Stimulated activated naive CD8-positive, alpha-beta T cell treated with anti-CD3 and anti-CD28 coated beads, Interleukin-15, Interleukin-2, amounts not matched to agents 100 ng/mL and 50 ng/mL, for 24 hours (primary cell): ENCODE results near the gene RPS3.

ENCODE experiments used
- H3K27ac Mint-ChIP-seq: one replicate; pipeline ENCODE4 v1.8.0; 2021; ENCODE audit warnings: mild to moderate bottlenecking, mixed read lengths
- H3K27me3 Mint-ChIP-seq: one replicate; pipeline ENCODE4 v1.8.0; 2021; ENCODE audit warnings: mixed read lengths
- H3K36me3 Mint-ChIP-seq: one replicate; pipeline ENCODE4 v1.8.0; 2021; ENCODE audit warnings: low read depth, mixed read lengths
- H3K4me1 Mint-ChIP-seq: one replicate; pipeline ENCODE4 v1.8.0; 2021; ENCODE audit warnings: low read depth, mixed read lengths
- H3K4me3 Mint-ChIP-seq: one replicate; pipeline ENCODE4 v1.8.0; 2021; ENCODE audit warnings: mild to moderate bottlenecking, mixed read lengths
- H3K9me3 Mint-ChIP-seq: one replicate; pipeline ENCODE4 v1.8.0; 2021; ENCODE audit warnings: mixed read lengths

Gene RPS3

DNA sequence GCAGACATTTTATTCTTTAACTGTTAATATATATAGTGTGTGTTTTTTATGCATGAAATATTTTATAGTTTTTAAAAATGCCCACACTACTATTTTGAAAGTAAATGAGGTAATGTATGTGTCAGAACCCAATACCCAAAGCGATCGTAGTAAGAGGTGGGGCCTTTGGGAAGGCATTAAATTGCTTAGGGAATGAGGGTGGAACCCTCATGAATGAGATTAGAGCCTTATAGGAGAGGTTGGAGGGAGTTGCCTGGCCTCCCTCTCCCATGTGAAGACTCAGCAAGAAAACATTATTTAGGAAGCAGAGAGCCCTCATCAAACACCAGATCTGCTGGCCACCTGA lies 22.6 kb downstream of the RPS3 start:
- peaks cover 11% of the 10 kb centered on the region for H3K36me3 Mint-ChIP-seq
- H3K27me3 Mint-ChIP-seq, result no peaks in the 10 kb centered on the region
- peak overlapping the region; percentile 10 for H3K27ac Mint-ChIP-seq
- no peaks in the 10 kb centered on the region for H3K9me3 Mint-ChIP-seq
- H3K4me3 Mint-ChIP-seq, result no peak overlapping the region
- H3K4me1 Mint-ChIP-seq, result no peaks in the 10 kb centered on the region

GRCh38 chr11:75422248-75423231 lies 23.2 kb downstream of the RPS3 start:
- Mint-ChIP-seq H3K4me3 (no peak overlapping the region), H3K36me3 (peaks cover 8% of the 10 kb centered on the region)

DNA sequence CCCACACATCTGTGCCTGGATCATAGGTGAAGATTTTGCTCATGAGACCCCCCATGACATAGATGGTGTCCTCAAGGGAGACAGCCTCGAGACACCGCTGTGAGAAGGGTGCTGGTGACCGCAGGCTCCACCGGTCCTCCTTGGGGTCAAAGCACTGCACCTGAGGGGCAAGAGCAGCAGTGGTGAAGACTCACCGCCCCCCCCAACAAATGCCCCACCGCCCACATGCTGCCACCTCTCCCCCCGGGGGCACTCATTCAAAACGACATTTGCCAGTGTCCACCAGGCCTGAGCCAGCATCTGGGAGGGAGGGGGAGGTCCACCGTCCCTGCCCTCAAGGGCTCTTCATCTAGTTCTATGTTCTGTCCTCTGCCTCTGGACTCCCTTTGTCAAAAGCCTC lies 24.4 kb downstream of the RPS3 start:
- Mint-ChIP-seq H3K27ac (no peak overlapping the region), H3K9me3 (peaks cover 1% of the 10 kb centered on the region), H3K27me3 (peaks cover 10% of the 10 kb centered on the region), H3K4me1 (no peaks in the 10 kb centered on the region), H3K36me3 (peaks cover 8% of the 10 kb centered on the region), H3K4me3 (no peak overlapping the region)

More at GRCh38 chr11:75422248-75423231, 23.2 kb downstream of the RPS3 start:
- peaks cover 1% of the 10 kb centered on the region for H3K27me3 Mint-ChIP-seq
- H3K4me1 Mint-ChIP-seq, result no peaks in the 10 kb centered on the region
- H3K27ac Mint-ChIP-seq, result no peak overlapping the region
- H3K9me3 Mint-ChIP-seq, result no peaks in the 10 kb centered on the region

DNA sequence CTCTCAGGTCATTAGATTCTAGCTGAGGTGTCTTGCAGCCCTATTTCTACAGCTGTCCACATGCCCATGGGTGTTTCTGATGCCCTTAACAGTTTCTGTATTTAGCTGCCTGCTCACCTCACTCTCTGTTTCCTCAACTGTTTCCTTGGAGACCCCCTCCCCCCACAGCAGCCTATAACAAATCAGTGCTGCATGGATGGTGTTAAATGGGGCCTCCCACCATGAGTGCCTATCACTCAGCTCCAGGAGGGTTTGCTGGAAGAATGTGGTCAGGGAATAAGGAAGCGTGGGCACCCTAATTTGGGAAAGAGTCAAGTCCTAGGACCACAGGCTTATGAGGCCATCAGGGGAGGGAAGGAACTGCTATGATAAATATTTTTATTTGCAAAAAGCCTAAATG lies 25.1 kb downstream of the RPS3 start:
- H3K9me3 Mint-ChIP-seq, result peaks cover 8% of the 10 kb centered on the region
- peaks cover 15% of the 10 kb centered on the region for H3K36me3 Mint-ChIP-seq
- no peak overlapping the region for H3K27ac Mint-ChIP-seq
- peaks cover 17% of the 10 kb centered on the region for H3K27me3 Mint-ChIP-seq
- no peak overlapping the region for H3K4me3 Mint-ChIP-seq
- peaks cover 6% of the 10 kb centered on the region for H3K4me1 Mint-ChIP-seq

DNA sequence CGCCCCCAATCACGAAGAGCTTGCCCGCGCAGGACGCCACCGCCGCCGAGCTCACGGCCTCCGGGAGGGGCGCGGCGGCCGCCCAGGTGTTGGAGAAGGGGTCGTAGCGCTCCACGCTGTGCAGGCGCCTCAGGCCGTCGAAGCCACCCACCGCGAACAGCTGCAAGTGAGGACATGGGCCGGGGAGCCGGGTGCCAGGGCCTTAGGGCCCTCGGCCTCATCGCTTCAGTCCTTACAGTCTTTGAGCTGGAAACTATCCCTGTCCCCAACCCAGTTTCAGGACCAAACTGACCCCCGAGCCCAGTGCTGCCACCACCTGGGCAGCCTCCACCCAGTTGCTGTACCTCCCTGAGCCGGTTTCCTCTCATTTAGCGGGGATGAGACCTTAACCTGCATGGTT lies 26.1 kb downstream of the RPS3 start:
- H3K4me3 Mint-ChIP-seq, result no peak overlapping the region
- no peak overlapping the region for H3K27ac Mint-ChIP-seq
- H3K27me3 Mint-ChIP-seq, result peaks cover 19% of the 10 kb centered on the region
- peaks cover 9% of the 10 kb centered on the region for H3K9me3 Mint-ChIP-seq
- H3K36me3 Mint-ChIP-seq, result peaks cover 16% of the 10 kb centered on the region
- H3K4me1 Mint-ChIP-seq, result peaks cover 8% of the 10 kb centered on the region

DNA sequence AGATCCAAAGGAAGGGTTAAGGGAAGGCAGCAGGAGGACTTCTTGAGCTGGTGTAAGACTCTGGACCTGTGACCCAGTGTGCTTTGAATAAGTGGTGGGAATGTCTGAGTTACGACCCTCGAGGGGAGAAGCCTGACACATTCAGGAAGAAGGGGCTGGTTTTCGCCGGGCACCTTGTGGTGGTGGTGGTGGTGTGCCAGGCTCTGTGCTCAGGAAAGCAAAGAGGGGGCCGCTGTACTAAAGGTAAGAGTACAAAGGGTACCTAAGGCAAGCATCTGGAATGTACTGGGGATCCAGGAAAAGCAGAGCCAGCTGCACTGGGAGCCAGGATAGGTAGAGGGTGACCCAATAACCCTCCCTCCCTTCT lies 27.4 kb downstream of the RPS3 start:
- H3K36me3 Mint-ChIP-seq, result peaks cover 16% of the 10 kb centered on the region
- H3K4me3 Mint-ChIP-seq, result no peak overlapping the region
- H3K27ac Mint-ChIP-seq, result no peak overlapping the region
- peaks cover 32% of the 10 kb centered on the region for H3K27me3 Mint-ChIP-seq
- H3K9me3 Mint-ChIP-seq, result peaks cover 9% of the 10 kb centered on the region
- peaks cover 13% of the 10 kb centered on the region for H3K4me1 Mint-ChIP-seq

DNA sequence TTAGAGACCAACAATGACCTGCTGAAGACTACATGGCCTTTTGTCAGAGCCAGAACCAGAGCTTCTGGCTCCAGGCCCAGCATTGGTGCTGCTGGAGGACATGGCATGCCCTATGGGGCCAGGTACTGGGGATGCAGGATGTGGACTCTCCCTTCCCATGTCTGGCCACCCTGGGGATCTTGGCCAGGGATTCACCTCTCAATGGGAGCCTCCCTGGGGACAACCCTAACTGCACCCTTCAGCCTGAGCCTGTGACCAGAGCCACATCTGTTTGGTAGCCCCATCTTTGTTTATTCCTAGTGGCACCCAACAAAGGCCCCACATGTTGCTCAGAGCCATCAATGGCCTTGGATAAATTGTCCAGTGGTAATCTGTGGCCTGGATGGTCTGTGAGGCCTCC lies 27.9 kb downstream of the RPS3 start:
- peaks cover 36% of the 10 kb centered on the region for H3K27me3 Mint-ChIP-seq
- H3K9me3 Mint-ChIP-seq, result peaks cover 9% of the 10 kb centered on the region
- peaks cover 13% of the 10 kb centered on the region for H3K4me1 Mint-ChIP-seq
- no peak overlapping the region for H3K27ac Mint-ChIP-seq
- H3K36me3 Mint-ChIP-seq, result peaks cover 16% of the 10 kb centered on the region
- H3K4me3 Mint-ChIP-seq, result no peak overlapping the region

DNA sequence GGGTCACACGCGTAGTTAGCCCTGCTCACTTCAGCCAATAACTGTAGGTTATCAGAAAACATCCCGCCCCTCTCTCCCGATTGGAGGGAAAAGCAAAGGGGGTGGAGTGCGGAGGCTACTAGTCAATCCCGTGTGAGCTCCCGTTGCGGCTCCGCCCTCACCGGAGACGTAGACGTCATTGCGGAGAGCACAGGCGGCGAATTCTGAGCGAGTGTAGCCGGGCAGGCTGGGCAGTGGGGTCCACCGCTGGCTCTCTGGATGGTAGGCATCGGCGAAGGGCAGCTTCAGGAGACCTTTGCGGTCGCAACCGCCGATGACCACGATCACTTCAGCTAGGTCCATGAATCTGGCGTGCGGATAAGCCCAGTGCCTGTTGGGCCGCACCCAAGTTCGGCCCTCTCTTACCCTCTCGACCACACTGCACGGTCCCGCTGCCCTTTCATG lies 29.0 kb downstream of the RPS3 start:
- Mint-ChIP-seq H3K9me3 (peaks cover 9% of the 10 kb centered on the region), H3K27me3 (peaks cover 48% of the 10 kb centered on the region), H3K36me3 (peaks cover 8% of the 10 kb centered on the region), H3K27ac (no peak overlapping the region), H3K4me3 (peak overlapping the region; percentile 5), H3K4me1 (peaks cover 13% of the 10 kb centered on the region)

GRCh38 chr11:75428989-75429640 lies 29.8 kb downstream of the RPS3 start:
- Mint-ChIP-seq H3K36me3 (peaks cover 8% of the 10 kb centered on the region), H3K9me3 (peaks cover 9% of the 10 kb centered on the region), H3K4me1 (peaks cover 13% of the 10 kb centered on the region), H3K27ac (peak overlapping the region; percentile 68), H3K4me3 (peak overlapping the region; percentile 73), H3K27me3 (peaks cover 50% of the 10 kb centered on the region)

GRCh38 chr11:75429641-75429901 lies 30.3 kb downstream of the RPS3 start:
- H3K27ac Mint-ChIP-seq, result peak overlapping the region; percentile 68
- peaks cover 8% of the 10 kb centered on the region for H3K36me3 Mint-ChIP-seq
- H3K9me3 Mint-ChIP-seq, result peaks cover 9% of the 10 kb centered on the region
- H3K27me3 Mint-ChIP-seq, result peaks cover 50% of the 10 kb centered on the region
- peaks cover 13% of the 10 kb centered on the region for H3K4me1 Mint-ChIP-seq
- peak overlapping the region; percentile 73 for H3K4me3 Mint-ChIP-seq

GRCh38 chr11:75429902-75430713 lies 30.8 kb downstream of the RPS3 start:
- Mint-ChIP-seq H3K36me3 (peaks cover 8% of the 10 kb centered on the region), H3K27ac (peak overlapping the region; percentile 59), H3K4me3 (peak overlapping the region; percentile 74), H3K4me1 (peaks cover 13% of the 10 kb centered on the region), H3K27me3 (peaks cover 50% of the 10 kb centered on the region), H3K9me3 (peaks cover 9% of the 10 kb centered on the region)

GRCh38 chr11:75430714-75431532 lies 31.6 kb downstream of the RPS3 start:
- peak overlapping the region; percentile 74 for H3K4me3 Mint-ChIP-seq
- peaks cover 9% of the 10 kb centered on the region for H3K9me3 Mint-ChIP-seq
- peak overlapping the region; percentile 59 for H3K27ac Mint-ChIP-seq
- peaks cover 8% of the 10 kb centered on the region for H3K36me3 Mint-ChIP-seq
- peaks cover 50% of the 10 kb centered on the region for H3K27me3 Mint-ChIP-seq
- H3K4me1 Mint-ChIP-seq, result peaks cover 13% of the 10 kb centered on the region

- H3K27ac Mint-ChIP-seq, result no peak overlapping the region
- no peak overlapping the region for H3K4me3 Mint-ChIP-seq
- H3K27me3 Mint-ChIP-seq, result peaks cover 50% of the 10 kb centered on the region
- H3K36me3 Mint-ChIP-seq, result peaks cover 8% of the 10 kb centered on the region
- H3K4me1 Mint-ChIP-seq, result peaks cover 13% of the 10 kb centered on the region
- H3K9me3 Mint-ChIP-seq, result peaks cover 9% of the 10 kb centered on the region
Observed at GRCh38 chr11:75431533-75432525, 32.5 kb downstream of the RPS3 start.
